Liver (tissue), 9 donors: ENCODE data around the gene UMAD1. TPM values are rescaled to one million over a fixed set of nuclear protein-coding genes. Genes with fewer than 3 reads are reported as not detected.

Experiments used
- DNase-seq: peaks from one replicate; pipeline ENCODE4 v3.0.0-alpha.2; 2017; ENCODE audit warnings: low spot score
- H3K27ac ChIP-seq, 2 donors: one replicate each; pipeline ENCODE4 v1.7.0; 2013; ENCODE audit warnings: inconsistent platforms in 2 of 2, low read length in 2 of 2, control low read depth in 1 of 2, low read depth in 1 of 2, mild to moderate bottlenecking in 1 of 2
- H3K27me3 ChIP-seq, 4 donors: one replicate each; pipeline versions ENCODE4 v1.6.1 to v1.7.0; 2013; ENCODE audit warnings: low read length in 3 of 4, inconsistent platforms in 1 of 4, mild to moderate bottlenecking in 1 of 4, moderate library complexity in 1 of 4; ENCODE audit not compliant: control insufficient read depth in 4 of 4, insufficient read depth in 4 of 4
- H3K36me3 ChIP-seq, 4 donors: one replicate each; pipeline versions ENCODE4 v1.6.1 to v1.7.0; 2013; ENCODE audit warnings: low read length in 3 of 4, mild to moderate bottlenecking in 3 of 4, low read depth in 1 of 4, moderate library complexity in 1 of 4; ENCODE audit not compliant: control insufficient read depth in 4 of 4, insufficient read depth in 3 of 4
- H3K4me1 ChIP-seq, 4 donors: one replicate each; pipeline versions ENCODE4 v1.6.1 to v1.7.0; 2013; ENCODE audit warnings: low read length in 3 of 4, mild to moderate bottlenecking in 3 of 4, moderate library complexity in 1 of 4; ENCODE audit not compliant: control insufficient read depth in 4 of 4, insufficient read depth in 4 of 4
- H3K4me3 ChIP-seq, 3 donors: one replicate each; pipeline versions ENCODE4 v1.6.1 to v1.7.0; 2013; ENCODE audit warnings: low read length in 3 of 3, control low read depth in 1 of 3, low read depth in 1 of 3, mild to moderate bottlenecking in 1 of 3
- H3K9ac ChIP-seq, 2 donors: one replicate each; pipeline ENCODE4 v1.7.0; 2013; ENCODE audit warnings: low read length in 2 of 2, mild to moderate bottlenecking in 2 of 2, moderate library complexity in 2 of 2, control low read depth in 1 of 2, low read depth in 1 of 2
- H3K9me3 ChIP-seq, 4 donors: one replicate each; pipeline versions ENCODE4 v1.6.1 to v1.7.0; 2013; ENCODE audit warnings: low read length in 3 of 4; ENCODE audit not compliant: control insufficient read depth in 4 of 4
- ATF3 ChIP-seq: IDR thresholded peaks from 2 replicates; pipeline ENCODE4 v1.6.1; 2016; ENCODE audit warnings: antibody characterized with exemption
- EGR1 ChIP-seq, 2 donors: IDR thresholded peaks; 2 replicates each; pipeline ENCODE4 v1.6.1; 2016 to 2018; ENCODE audit warnings: antibody characterized with exemption in 2 of 2, low read depth in 2 of 2
- FOXA2 ChIP-seq: IDR thresholded peaks from 2 replicates; pipeline ENCODE4 v1.6.1; 2016; ENCODE audit warnings: antibody characterized with exemption
- GABPA ChIP-seq, 2 donors: IDR thresholded peaks in 1 of 2; conservative IDR thresholded peaks in 1 of 2; 2 replicates each; pipeline ENCODE4 v1.6.1; 2016; ENCODE audit warnings: antibody characterized with exemption in 2 of 2, mild to moderate bottlenecking in 1 of 2, moderate library complexity in 1 of 2
- HNF4A ChIP-seq, 2 donors: conservative IDR thresholded peaks; 2 replicates each; pipeline ENCODE4 v1.6.1; 2016; ENCODE audit warnings: antibody characterized with exemption in 2 of 2, mild to moderate bottlenecking in 2 of 2
- HNF4G ChIP-seq: IDR thresholded peaks from 2 replicates; pipeline ENCODE4 v1.6.1; 2016; ENCODE audit warnings: antibody characterized with exemption
- JUND ChIP-seq, 2 donors: IDR thresholded peaks; 2 replicates each; pipeline ENCODE4 v1.6.1; 2016; ENCODE audit warnings: antibody characterized with exemption in 2 of 2
- NR2F2 ChIP-seq: IDR thresholded peaks from 2 replicates; pipeline ENCODE4 v1.6.1; 2016; ENCODE audit warnings: antibody characterized with exemption
- RAD21 ChIP-seq, 2 donors: IDR thresholded peaks; 2 replicates each; pipeline ENCODE4 v1.6.1; 2016; ENCODE audit warnings: antibody characterized with exemption in 2 of 2, mild to moderate bottlenecking in 2 of 2
- RXRA ChIP-seq, 2 donors: IDR thresholded peaks; 2 replicates each; pipeline ENCODE4 v1.6.1; 2017 to 2018; ENCODE audit warnings: antibody characterized with exemption in 2 of 2, mild to moderate bottlenecking in 1 of 2
- SP1 ChIP-seq: IDR thresholded peaks from 2 replicates; pipeline ENCODE4 v1.6.1; 2018; ENCODE audit warnings: antibody characterized with exemption, mild to moderate bottlenecking
- TAF1 ChIP-seq: conservative IDR thresholded peaks from 2 replicates; pipeline ENCODE4 v1.6.1; 2016; ENCODE audit warnings: antibody characterized with exemption, mild to moderate bottlenecking
- YY1 ChIP-seq: IDR thresholded peaks from 2 replicates; pipeline ENCODE4 v1.6.1; 2016; ENCODE audit warnings: antibody characterized with exemption, mild to moderate bottlenecking
- ZBTB33 ChIP-seq: IDR thresholded peaks from 2 replicates; pipeline ENCODE4 v1.6.1; 2016; ENCODE audit warnings: antibody characterized with exemption
- WGBS: extraction: QIAGEN DNeasy Blood & Tissue Kit; methylation state at CpG from one replicate; pipeline ENCODE4 v1.1.7; 2013; 5-methylcytosine and 5-hydroxymethylcytosine counted together
- polyA plus RNA-seq, 2 donors: library from polyadenylated mRNA; stranded (reverse) in 1 of 2; unstranded in 1 of 2; fragments of 200-250 nt in 1 of 2; fragments of >200 nt in 1 of 2; fragmentation: Nextera tagmentation in 1 of 2; extraction: Ambion mirVana in 1 of 2; gene quantifications; one replicate each; pipeline versions ENCODE4 v1.2.1 to v1.2.3, GENCODE V29; 2013 to 2015
- total RNA-seq, 2 donors: library from RNA; depleted of rRNA; stranded (reverse); fragments of >200 nt; gene quantifications; one replicate each; pipeline ENCODE4 v1.2.3, GENCODE V29; 2014
- TF ChIP-seq, protein P1 (sequence below): IDR thresholded peaks from 2 replicates; pipeline ENCODE4 v1.6.1; 2016; ENCODE audit warnings: antibody characterized with exemption, mild to moderate bottlenecking
- TF ChIP-seq, protein P2 (sequence below): fragments of 150-350 bp; IDR thresholded peaks from 2 replicates; pipeline ENCODE4 v1.5.1; 2017; ENCODE audit warnings: improper control_type of control experiment, low read depth, low read length; ENCODE audit not compliant: missing input control
- TF ChIP-seq, protein P3 (sequence below): IDR thresholded peaks from 2 replicates; pipeline ENCODE4 v1.6.1; 2016; ENCODE audit warnings: antibody characterized with exemption
- donor health status: healthy.
- donor health status: healthy.
- donor health status: healthy.
- donor health status: healthy.
- donor health status: healthy.

Gene UMAD1
- total and polyA plus RNA-seq, 4 donors: 5.9 to 12.2 (median 7.9) TPM

GRCh38 chr7:7647495-7648036, 7.0 kb downstream of the UMAD1 start:
- TF ChIP-seq, protein P1, sequence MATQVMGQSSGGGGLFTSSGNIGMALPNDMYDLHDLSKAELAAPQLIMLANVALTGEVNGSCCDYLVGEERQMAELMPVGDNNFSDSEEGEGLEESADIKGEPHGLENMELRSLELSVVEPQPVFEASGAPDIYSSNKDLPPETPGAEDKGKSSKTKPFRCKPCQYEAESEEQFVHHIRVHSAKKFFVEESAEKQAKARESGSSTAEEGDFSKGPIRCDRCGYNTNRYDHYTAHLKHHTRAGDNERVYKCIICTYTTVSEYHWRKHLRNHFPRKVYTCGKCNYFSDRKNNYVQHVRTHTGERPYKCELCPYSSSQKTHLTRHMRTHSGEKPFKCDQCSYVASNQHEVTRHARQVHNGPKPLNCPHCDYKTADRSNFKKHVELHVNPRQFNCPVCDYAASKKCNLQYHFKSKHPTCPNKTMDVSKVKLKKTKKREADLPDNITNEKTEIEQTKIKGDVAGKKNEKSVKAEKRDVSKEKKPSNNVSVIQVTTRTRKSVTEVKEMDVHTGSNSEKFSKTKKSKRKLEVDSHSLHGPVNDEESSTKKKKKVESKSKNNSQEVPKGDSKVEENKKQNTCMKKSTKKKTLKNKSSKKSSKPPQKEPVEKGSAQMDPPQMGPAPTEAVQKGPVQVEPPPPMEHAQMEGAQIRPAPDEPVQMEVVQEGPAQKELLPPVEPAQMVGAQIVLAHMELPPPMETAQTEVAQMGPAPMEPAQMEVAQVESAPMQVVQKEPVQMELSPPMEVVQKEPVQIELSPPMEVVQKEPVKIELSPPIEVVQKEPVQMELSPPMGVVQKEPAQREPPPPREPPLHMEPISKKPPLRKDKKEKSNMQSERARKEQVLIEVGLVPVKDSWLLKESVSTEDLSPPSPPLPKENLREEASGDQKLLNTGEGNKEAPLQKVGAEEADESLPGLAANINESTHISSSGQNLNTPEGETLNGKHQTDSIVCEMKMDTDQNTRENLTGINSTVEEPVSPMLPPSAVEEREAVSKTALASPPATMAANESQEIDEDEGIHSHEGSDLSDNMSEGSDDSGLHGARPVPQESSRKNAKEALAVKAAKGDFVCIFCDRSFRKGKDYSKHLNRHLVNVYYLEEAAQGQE: no peak
- TF ChIP-seq, protein P2, sequence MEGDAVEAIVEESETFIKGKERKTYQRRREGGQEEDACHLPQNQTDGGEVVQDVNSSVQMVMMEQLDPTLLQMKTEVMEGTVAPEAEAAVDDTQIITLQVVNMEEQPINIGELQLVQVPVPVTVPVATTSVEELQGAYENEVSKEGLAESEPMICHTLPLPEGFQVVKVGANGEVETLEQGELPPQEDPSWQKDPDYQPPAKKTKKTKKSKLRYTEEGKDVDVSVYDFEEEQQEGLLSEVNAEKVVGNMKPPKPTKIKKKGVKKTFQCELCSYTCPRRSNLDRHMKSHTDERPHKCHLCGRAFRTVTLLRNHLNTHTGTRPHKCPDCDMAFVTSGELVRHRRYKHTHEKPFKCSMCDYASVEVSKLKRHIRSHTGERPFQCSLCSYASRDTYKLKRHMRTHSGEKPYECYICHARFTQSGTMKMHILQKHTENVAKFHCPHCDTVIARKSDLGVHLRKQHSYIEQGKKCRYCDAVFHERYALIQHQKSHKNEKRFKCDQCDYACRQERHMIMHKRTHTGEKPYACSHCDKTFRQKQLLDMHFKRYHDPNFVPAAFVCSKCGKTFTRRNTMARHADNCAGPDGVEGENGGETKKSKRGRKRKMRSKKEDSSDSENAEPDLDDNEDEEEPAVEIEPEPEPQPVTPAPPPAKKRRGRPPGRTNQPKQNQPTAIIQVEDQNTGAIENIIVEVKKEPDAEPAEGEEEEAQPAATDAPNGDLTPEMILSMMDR: no peak
- TF ChIP-seq NR2F2: no peak
- no peak for TF ChIP-seq HNF4A (conservative IDR thresholded peaks at IDR 0.05)
- TF ChIP-seq, protein P3, sequence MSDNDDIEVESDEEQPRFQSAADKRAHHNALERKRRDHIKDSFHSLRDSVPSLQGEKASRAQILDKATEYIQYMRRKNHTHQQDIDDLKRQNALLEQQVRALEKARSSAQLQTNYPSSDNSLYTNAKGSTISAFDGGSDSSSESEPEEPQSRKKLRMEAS: no peak
- TF ChIP-seq GABPA (IDR thresholded peaks at IDR 0.05 in 1 of 2, conservative IDR thresholded peaks at IDR 0.05 in 1 of 2): no peak
- TF ChIP-seq RXRA (IDR thresholded peaks at IDR 0.05): no peak
- TF ChIP-seq FOXA2: no peak
- TF ChIP-seq TAF1: no peak
- no peak for TF ChIP-seq YY1
- TF ChIP-seq RAD21 (IDR thresholded peaks at IDR 0.05): no peak
- no peak for TF ChIP-seq SP1
- TF ChIP-seq ZBTB33: no peak
- no peaks in the 10 kb centered on the region for H3K27me3 ChIP-seq
- H3K4me1 ChIP-seq: peaks cover 0 to 3% (median 0%) of the 10 kb centered on the region in 4 donors
- H3K27ac ChIP-seq: no peak overlapping the region
- DNase-seq: no peak
- H3K9ac ChIP-seq: no peak overlapping the region
- H3K9me3 ChIP-seq: no peaks in the 10 kb centered on the region
- H3K36me3 ChIP-seq: no peaks in the 10 kb centered on the region
- WGBS: 75% methylated on average over 6 of the region's 6 CpGs
- H3K4me3 ChIP-seq: no peak overlapping the region

DNA sequence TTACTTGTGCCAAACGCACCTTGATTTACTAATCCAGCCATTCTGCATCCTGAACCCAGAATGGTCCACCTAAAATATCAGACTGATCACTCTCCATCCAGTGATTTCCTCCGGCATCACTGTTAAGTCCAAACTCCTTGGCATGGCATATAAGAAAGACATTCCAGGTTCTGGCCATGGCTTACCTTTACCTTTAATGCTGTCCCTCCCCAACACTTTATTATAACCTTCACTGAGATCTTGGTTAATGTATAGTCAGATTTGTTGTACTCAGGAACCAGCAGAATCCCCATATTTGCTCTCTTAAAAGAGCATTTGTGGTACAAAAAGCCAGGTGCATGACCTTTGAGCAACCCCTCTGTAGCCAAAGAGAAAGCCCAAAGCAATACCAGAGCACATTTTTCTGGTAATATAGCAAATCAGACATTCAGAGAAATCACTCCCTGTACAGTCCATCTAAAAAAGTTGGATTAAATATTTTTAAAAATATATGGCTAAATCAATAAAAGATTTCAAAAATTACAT, 10.2 kb downstream of the UMAD1 start:
- no peak overlapping the region for H3K9ac ChIP-seq
- no peak for DNase-seq
- no peak overlapping the region for H3K27ac ChIP-seq
- no peak overlapping the region for H3K4me3 ChIP-seq
- TF ChIP-seq, protein P1: no peak
- TF ChIP-seq EGR1 (IDR thresholded peaks at IDR 0.05; ENCODE audit: low read depth in 2 of 2): no peak
- no peak for TF ChIP-seq YY1
- TF ChIP-seq JUND (IDR thresholded peaks at IDR 0.05): no peak
- TF ChIP-seq FOXA2: no peak
- TF ChIP-seq ATF3: no peak
- TF ChIP-seq TAF1: no peak
- TF ChIP-seq HNF4G: no peak
- no peak for TF ChIP-seq NR2F2
- no peak for TF ChIP-seq RAD21 (IDR thresholded peaks at IDR 0.05)
- H3K9me3 ChIP-seq: no peaks in the 10 kb centered on the region
- peaks cover 0 to 3% (median 0%) of the 10 kb centered on the region in 4 donors for H3K4me1 ChIP-seq
- 87% methylated on average over 2 of the region's 2 CpGs for WGBS
- no peaks in the 10 kb centered on the region for H3K27me3 ChIP-seq
- no peaks in the 10 kb centered on the region for H3K36me3 ChIP-seq
